Measurements from ENCODE around the gene RFX4. TPM values are rescaled to one million over a fixed set of nuclear protein-coding genes. Genes with fewer than 3 reads are reported as not detected.
"Not testable (repeated sequence)": the region's sequence is repeated elsewhere in the genome, so short reads cannot be mapped to it uniquely, and the experiment has no call there.

RFX4 gene
- total RNA-seq, 2 donors from 2014 or later = not detected

GRCh38 chr12:106679574-106679973, 96.8 kb downstream of the RFX4 start:
- no peak for ATAC-seq
- intact Hi-C loops (cut with DNase I) = no loop called here

GRCh38 chr12:106680280-106680679, 97.5 kb downstream of the RFX4 start:
- intact Hi-C loops (cut with DNase I) = no loop called here
- DNase-seq (no peak), ATAC-seq (no peak)

More at GRCh38 chr12:106679574-106679973, 96.8 kb downstream of the RFX4 start:
- DNase-seq = no peak

DNA sequence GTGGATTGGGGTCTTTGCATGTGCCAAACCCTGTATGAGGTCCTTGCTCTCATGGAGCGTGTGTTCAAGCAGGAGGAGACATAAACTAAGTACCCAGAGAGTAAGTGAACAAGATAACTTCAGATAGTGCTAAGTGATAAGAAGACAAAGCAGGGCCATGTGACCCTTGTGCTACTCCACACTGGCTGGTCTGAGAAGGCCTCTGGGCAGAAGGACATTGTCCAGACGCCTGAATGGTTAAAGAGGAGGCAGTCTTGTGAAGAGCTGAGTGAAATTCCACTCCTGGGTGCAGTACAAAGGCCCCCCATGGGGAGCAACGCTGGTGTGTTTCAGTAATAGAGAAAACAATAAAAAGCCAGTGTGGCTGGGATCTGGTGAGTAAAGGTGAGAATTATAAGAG, 98.4 kb downstream of the RFX4 start:
- DNase-seq (no peak), ATAC-seq (no peak)
- intact Hi-C loops (cut with DNase I) = no loop called here

GRCh38 chr12:106682594-106683234, 99.9 kb downstream of the RFX4 start:
- intact Hi-C loops (cut with DNase I) = no loop called here

GRCh38 chr12:106684497-106684896, 101.7 kb downstream of the RFX4 start:
- ATAC-seq (no peak), DNase-seq (no peak)
- intact Hi-C loops (cut with DNase I) = no loop called here

More at GRCh38 chr12:106682594-106683234, 99.9 kb downstream of the RFX4 start:
- ATAC-seq (peak in 1 of 2 donors; percentile 49), DNase-seq (no peak)

- no peak for DNase-seq
- intact Hi-C loops (cut with DNase I) = no loop called here
- ATAC-seq = no peak
Observed at GRCh38 chr12:106685381-106685780, 102.6 kb downstream of the RFX4 start.

DNA sequence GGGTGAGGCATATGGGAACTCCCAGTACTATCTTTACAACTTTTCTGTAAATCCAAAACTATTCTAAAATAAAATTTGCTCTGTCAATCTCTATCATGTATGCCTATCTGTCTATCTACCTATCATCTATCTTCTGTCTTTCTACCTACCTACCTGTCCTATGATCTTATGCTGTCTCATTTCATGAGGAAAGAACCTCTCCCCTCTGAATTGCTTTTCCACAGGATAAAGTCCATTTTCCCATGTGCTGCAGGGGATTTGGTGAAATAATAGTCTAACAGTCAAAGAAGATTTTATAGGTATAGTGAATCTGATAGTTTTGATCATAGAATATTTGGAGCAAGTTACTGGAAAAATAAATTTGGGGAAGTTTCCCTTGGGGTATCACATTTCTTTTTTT, 104.9 kb downstream of the RFX4 start:
- no peak for DNase-seq
- no peak for ATAC-seq
- intact Hi-C loops (cut with DNase I) = no loop called here

- ATAC-seq (no peak), DNase-seq (no peak)
- intact Hi-C loops (cut with DNase I) = no loop called here
Observed at GRCh38 chr12:106690569-106691305, 107.9 kb downstream of the RFX4 start.

DNA sequence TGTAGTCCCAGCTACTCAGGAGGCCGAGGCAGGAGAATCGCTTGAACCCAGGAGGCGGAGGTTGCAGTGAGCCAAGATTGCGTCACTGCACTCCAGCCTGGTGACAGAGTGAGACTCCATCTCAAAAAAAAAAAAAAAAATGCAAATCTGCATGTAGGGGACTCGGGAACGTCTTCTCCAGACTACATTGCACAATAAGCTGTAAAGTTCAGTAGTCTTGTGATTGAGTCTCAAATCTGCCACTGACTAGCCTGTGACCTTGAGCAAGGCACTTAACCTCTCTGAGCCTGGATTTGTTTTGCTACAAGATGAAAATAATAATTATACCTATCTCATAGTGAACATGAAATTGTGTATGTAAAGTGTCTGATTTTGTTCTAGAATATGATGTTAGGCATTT, 109.2 kb downstream of the RFX4 start:
- DNase-seq; ATAC-seq; intact Hi-C loops (cut with DNase I): not testable (repeated sequence)

- no peak for DNase-seq
- intact Hi-C loops (cut with DNase I) = no loop called here
- ATAC-seq = no peak
Observed at GRCh38 chr12:106692896-106693820, 110.4 kb downstream of the RFX4 start.

DNA sequence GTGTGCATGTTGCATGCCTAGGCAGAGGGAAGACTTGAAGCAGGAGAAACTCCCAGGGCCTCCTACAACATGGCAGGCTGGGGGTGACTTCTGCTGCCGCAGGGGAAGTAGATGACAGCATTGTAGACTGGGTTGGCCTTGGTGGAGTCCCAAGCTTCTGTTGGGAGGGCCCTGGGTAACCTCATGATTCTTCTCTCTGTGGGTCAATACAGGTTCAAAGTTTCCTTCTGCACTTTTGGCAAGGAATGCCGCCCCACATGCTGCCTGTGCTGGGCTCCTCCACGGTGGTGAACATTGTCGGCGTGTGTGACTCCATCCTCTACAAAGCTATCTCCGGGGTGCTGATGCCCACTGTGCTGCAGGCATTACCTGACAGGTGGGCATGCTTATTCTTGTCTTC, 113.3 kb downstream of the RFX4 start:
- ATAC-seq = no peak
- intact Hi-C loops (cut with DNase I) = no loop called here
- no peak for DNase-seq

GRCh38 chr12:106696681-106697417, 114.0 kb downstream of the RFX4 start:
- no peak for ATAC-seq
- intact Hi-C loops (cut with DNase I) = no loop called here
- DNase-seq = no peak

DNA sequence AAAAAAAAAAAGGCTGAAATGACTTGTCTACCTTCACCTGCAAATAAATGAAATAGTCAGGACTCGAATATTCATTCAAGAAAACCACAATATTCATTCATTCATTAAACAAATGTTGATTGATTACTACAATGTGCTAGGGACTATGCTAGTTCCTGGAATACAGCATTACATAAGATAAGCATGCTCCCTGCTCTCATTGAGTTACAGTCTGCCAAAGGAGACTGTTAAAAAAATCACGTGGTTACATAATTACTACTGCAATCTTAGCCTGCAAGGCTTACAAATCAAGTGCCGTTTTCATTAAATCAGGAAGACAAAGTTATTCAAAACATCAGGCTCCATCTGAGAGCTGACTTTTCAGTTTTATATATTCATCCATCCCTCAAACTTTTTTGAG, 121.3 kb downstream of the RFX4 start:
- no peak for DNase-seq
- intact Hi-C loops (cut with DNase I) = no loop called here
- peak; percentile 53 to 88 for ATAC-seq

DNA sequence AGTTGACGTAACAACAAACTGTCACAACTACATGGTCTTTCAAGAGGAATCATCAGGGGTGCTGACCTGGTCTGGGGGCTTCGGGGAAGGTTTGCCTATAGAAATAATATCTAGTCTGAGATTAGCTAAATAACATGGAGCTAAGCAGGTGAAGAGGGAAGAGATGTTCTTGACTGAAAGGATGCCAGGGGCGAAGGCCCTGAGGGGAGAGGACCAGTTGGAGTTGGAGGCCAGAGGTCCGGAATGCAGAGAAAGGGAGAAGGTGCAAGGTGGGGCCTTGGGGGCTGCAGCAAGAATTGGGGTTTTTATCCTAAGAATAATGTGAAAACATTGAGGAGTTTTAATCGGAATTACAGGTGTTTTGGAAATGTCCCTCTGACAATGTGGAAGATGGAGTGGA, 123.2 kb downstream of the RFX4 start:
- DNase-seq (no peak), ATAC-seq (no peak)
- intact Hi-C loops (cut with DNase I) = no loop called here

DNA sequence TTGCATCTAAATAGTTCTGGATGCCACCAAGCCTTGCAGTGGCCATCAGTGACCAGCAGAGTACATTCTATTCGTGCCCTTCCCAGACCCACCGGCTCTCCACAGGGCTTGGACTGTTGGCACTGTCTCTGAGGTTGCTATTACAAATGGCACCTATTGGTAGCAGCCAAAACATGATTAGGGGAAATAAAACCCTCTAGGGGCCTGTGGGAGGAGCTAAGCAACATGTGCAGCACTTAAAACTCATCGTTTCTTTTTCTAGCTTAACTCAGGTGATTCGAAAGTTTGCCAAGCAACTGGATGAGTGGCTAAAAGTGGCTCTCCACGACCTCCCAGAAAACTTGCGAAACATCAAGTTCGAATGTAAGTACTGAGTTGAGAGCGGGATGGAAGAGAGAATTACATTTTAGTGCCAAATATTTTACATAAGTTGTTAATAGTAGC, 126.3 kb downstream of the RFX4 start:
- ATAC-seq (no peak), DNase-seq (no peak)
- intact Hi-C loops (cut with DNase I) = no loop called here

DNA sequence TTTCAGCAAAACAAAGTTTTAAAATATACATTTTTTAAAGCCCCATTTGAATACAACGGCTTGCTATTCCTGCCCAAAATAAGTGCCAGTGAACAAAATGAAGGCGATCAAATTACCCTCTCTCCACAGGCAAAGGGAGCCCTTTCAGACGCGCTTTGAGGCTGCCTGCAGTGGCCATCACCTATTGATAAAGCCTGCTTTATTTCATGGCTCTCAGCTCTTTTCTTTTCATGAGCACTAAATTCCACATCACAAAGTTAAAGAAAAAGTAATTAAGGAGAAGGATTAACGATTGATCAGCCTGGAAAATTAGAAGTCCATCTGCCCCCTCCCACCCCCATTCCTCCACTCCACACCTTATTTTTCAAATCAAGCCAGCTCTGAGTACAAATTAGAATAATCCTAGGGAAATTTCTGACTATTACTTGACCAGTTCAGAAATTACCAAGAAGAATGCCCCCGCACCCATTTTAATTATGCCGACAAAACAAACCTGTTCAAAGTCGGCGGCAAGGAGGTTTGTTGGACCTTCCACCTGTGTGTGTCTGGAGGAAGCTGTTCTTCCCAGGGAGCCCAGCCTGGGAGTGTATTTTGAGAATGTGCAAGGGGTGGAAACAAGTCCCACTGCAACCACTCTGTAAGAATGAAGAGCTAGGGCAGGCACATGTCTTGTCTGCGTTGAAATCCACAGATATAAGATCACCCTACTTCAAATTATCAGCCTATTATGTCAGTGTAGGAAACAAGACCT, 127.5 kb downstream of the RFX4 start:
- intact Hi-C loops (cut with DNase I) = no loop called here
- no peak for DNase-seq

GRCh38 chr12:106711316-106711715, 128.5 kb downstream of the RFX4 start:
- intact Hi-C loops (cut with DNase I) = no loop called here
- DNase-seq = no peak
- no peak for ATAC-seq

More for the DNA sequence above, 127.5 kb downstream of the RFX4 start:
- ATAC-seq = no peak

- no peak for DNase-seq
- intact Hi-C loops (cut with DNase I) = no loop called here
- no peak for ATAC-seq
Observed at GRCh38 chr12:106712768-106713167, 130.0 kb downstream of the RFX4 start.
